OCI-LY1 (cell line): ENCODE measurements around the gene C13orf46.

Experiments used
- H2AFZ ChIP-seq: fragments of 200-600 bp; sonication (generic), shearing (Covaris generic); 2 replicates; pipeline ENCODE4 v1.6.0; 2014; ENCODE audit warnings: antibody characterized with exemption, mild to moderate bottlenecking, low read length
- H3F3A ChIP-seq: fragments of 200-600 bp; sonication (generic), shearing (Covaris generic); 2 replicates; pipeline ENCODE4 v1.6.0; 2014; ENCODE audit warnings: mild to moderate bottlenecking, antibody characterized with exemption, low read length, moderate library complexity; ENCODE audit not compliant: insufficient read depth
- H3K27ac ChIP-seq: fragments of 200-600 bp; sonication (generic); 2 replicates; pipeline ENCODE4 v1.5.1; 2014; ENCODE audit warnings: low read length, mixed run types, mild to moderate bottlenecking, low read depth; ENCODE audit not compliant: poor library complexity, severe bottlenecking
- H3K27me3 ChIP-seq: fragments of 200-600 bp; sonication (generic); 2 replicates; pipeline ENCODE4 v1.6.0; 2014; ENCODE audit warnings: antibody characterized with exemption, mild to moderate bottlenecking, low read length, moderate library complexity; ENCODE audit not compliant: insufficient read depth
- H3K36me3 ChIP-seq: fragments of 200-600 bp; sonication (generic); 2 replicates; pipeline ENCODE4 v1.6.1; 2014; ENCODE audit warnings: mild to moderate bottlenecking, antibody characterized with exemption, low read length, moderate library complexity, mixed read lengths; ENCODE audit not compliant: insufficient read depth
- H3K4me1 ChIP-seq: fragments of 200-600 bp; sonication (generic); 2 replicates; pipeline ENCODE4 v1.5.1; 2014; ENCODE audit warnings: mild to moderate bottlenecking, low read length, moderate library complexity; ENCODE audit not compliant: insufficient read depth, severe bottlenecking
- H3K4me2 ChIP-seq: fragments of 200-600 bp; sonication (generic), shearing (Covaris generic); 2 replicates; pipeline ENCODE4 v1.6.1; 2014; ENCODE audit warnings: low read length
- H3K4me3 ChIP-seq: fragments of 200-600 bp; sonication (generic); 2 replicates; pipeline ENCODE4 v1.5.1; 2014; ENCODE audit warnings: low read length, low read depth, mild to moderate bottlenecking, mixed read lengths; ENCODE audit not compliant: poor library complexity, severe bottlenecking
- H3K79me2 ChIP-seq: fragments of 200-600 bp; shearing (Covaris generic); 2 replicates; pipeline ENCODE4 v1.6.1; 2016; ENCODE audit warnings: mixed run types, low read length, mixed read lengths; ENCODE audit not compliant: insufficient read depth
- H3K9ac ChIP-seq: fragments of 200-600 bp; sonication (generic), shearing (Covaris generic); 2 replicates; pipeline ENCODE4 v1.6.1; 2014; ENCODE audit warnings: mild to moderate bottlenecking, low read length, mixed read lengths
- H3K9me2 ChIP-seq: fragments of 200-600 bp; sonication (generic), shearing (Covaris generic); 2 replicates; pipeline ENCODE4 v1.6.1; 2014; ENCODE audit warnings: low read depth, mild to moderate bottlenecking, low read length, mixed read lengths
- H3K9me3 ChIP-seq: fragments of 200-600 bp; shearing (Covaris generic); 2 replicates; pipeline ENCODE4 v1.6.1; 2014; ENCODE audit warnings: low read length, mixed read lengths
- H4K20me1 ChIP-seq: fragments of 200-600 bp; sonication (generic), shearing (Covaris generic); 2 replicates; pipeline ENCODE4 v1.6.0; 2016; ENCODE audit warnings: mild to moderate bottlenecking, low read length; ENCODE audit not compliant: insufficient read depth
- CTCF ChIP-seq: fragments of 200-600 bp; sonication (generic), shearing (Covaris generic); IDR thresholded peaks from 2 replicates; pipeline ENCODE4 v1.5.1; 2017; ENCODE audit warnings: mild to moderate bottlenecking, antibody characterized with exemption, low read length, moderate library complexity, mixed read lengths
- EZH2 ChIP-seq: fragments of 200-600 bp; sonication (generic), shearing (Covaris generic); IDR thresholded peaks from 2 replicates; pipeline ENCODE4 v1.8.0; 2017; ENCODE audit warnings: borderline replicate concordance, mixed run types, mild to moderate bottlenecking, antibody characterized with exemption, low read length, moderate library complexity, mixed read lengths

C13orf46 gene

GRCh38 chr13:114000151-114001040, 26.5 kb upstream of the C13orf46 start:
- Histone ChIP-seq H2AFZ (no peak overlapping the region), H3K9ac (no peak overlapping the region), H3K9me2 (no peaks in the 10 kb centered on the region), H3K4me2 (no peak overlapping the region), H3K27ac (no peak overlapping the region), H3K27me3 (no peaks in the 10 kb centered on the region), H3K36me3 (peaks cover 77% of the 10 kb centered on the region; the same call in 1 of the 2 replicates), H4K20me1 (no peaks in the 10 kb centered on the region), H3F3A (peaks cover 9% of the 10 kb centered on the region; the same call in 1 of the 2 replicates), H3K4me3 (no peak overlapping the region), H3K79me2 (no peaks in the 10 kb centered on the region), H3K4me1 (no peaks in the 10 kb centered on the region), H3K9me3 (no peaks in the 10 kb centered on the region)
- TF ChIP-seq EZH2 = no peak
- TF ChIP-seq CTCF = no peak

- TF ChIP-seq CTCF (no peak), EZH2 (no peak)
- H3K9me3 ChIP-seq = no peaks in the 10 kb centered on the region
- no peak overlapping the region for H2AFZ ChIP-seq
- H3K9ac ChIP-seq = no peak overlapping the region
- H4K20me1 ChIP-seq = no peaks in the 10 kb centered on the region
- H3K4me3 ChIP-seq = no peak overlapping the region
- no peak overlapping the region for H3K27ac ChIP-seq
- no peaks in the 10 kb centered on the region for H3K4me1 ChIP-seq
- H3K27me3 ChIP-seq = no peaks in the 10 kb centered on the region
- no peaks in the 10 kb centered on the region for H3K79me2 ChIP-seq
- H3K9me2 ChIP-seq = no peaks in the 10 kb centered on the region
- peaks cover 79% of the 10 kb centered on the region; the same call in 1 of the 2 replicates for H3K36me3 ChIP-seq
- no peak overlapping the region for H3K4me2 ChIP-seq
- H3F3A ChIP-seq = peaks cover 9% of the 10 kb centered on the region; the same call in 1 of the 2 replicates
These were observed 25.7 kb upstream of the C13orf46 start for GRCh38 chr13:113999618-113999910.

DNA sequence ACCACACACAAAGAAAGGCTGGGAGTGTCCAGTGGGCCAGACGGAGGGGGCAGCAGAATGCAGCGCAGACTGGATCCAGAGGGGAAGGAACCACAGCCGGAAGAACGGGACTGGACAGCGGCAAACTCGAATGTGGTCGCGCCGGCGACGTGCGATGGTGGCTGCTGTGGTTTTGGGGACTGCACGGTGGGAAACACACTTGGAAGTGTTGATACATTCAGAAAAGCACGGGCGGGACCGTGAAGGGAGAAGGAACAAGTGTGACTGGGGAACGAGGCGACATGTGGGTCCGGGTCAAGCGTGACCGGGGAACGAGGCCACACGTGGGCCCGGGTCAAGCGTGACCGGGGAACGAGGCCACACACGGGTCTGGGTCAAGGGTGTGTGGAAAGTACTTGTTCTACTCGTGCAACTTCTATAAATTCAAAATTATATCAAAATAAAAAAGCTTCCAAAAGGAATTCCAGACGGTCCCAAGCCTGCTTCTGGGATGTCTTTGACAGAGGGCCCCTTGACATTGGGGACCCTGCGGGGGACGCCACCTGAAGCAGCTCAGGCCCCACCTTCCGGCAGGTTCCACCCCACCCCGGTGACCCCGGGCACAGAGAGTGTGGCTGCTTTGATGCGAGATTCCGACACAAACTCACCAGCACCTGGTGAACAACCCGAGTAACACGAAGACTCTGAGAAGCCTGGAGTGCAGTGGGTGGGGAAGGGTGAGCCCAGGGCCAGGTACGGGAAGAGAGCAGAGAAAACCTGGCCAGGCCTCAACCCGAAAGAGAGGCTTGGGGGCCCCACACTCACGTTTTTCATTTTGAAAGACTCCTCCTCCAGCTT, 25.1 kb upstream of the C13orf46 start:
- peaks cover 2% of the 10 kb centered on the region for H3K4me1 ChIP-seq
- no peak overlapping the region for H3K4me3 ChIP-seq
- H3K36me3 ChIP-seq = peaks cover 81% of the 10 kb centered on the region; the same call in 1 of the 2 replicates
- H3F3A ChIP-seq = peaks cover 5% of the 10 kb centered on the region; the same call in 1 of the 2 replicates
- TF ChIP-seq EZH2 (no peak), CTCF (no peak)
- H3K9ac ChIP-seq = no peak overlapping the region
- no peak overlapping the region for H3K27ac ChIP-seq
- H3K9me2 ChIP-seq = no peaks in the 10 kb centered on the region
- no peak overlapping the region for H3K4me2 ChIP-seq
- H3K27me3 ChIP-seq = no peaks in the 10 kb centered on the region
- no peaks in the 10 kb centered on the region for H4K20me1 ChIP-seq
- H3K79me2 ChIP-seq = no peaks in the 10 kb centered on the region
- no peak overlapping the region for H2AFZ ChIP-seq
- no peaks in the 10 kb centered on the region for H3K9me3 ChIP-seq
